Aorta (tissue), 5 donors: ENCODE data around the gene DNAJB8. TPM values are rescaled to one million over a fixed set of nuclear protein-coding genes. Genes with fewer than 3 reads are reported as not detected.

ENCODE experiments used
- ATAC-seq: fragments of 200-7000 bp; cut with Tn5 transposase; one replicate; pipeline ENCODE4 v1.9.1; 2022; ENCODE audit warnings: moderate library complexity; ENCODE audit not compliant: low FRiP score
- DNase-seq, 2 donors: peaks; one replicate each; pipeline ENCODE4 v3.0.0-alpha.2; 2020
- H3K27ac ChIP-seq, 2 donors: one replicate each; pipeline ENCODE4 v1.5.1; 2013; ENCODE audit warnings: low read length in 2 of 2, mild to moderate bottlenecking in 2 of 2, moderate library complexity in 2 of 2, control low read depth in 1 of 2, inconsistent platforms in 1 of 2, low read depth in 1 of 2
- H3K27me3 ChIP-seq, 2 donors: one replicate each; pipeline ENCODE4 v1.6.1; 2013; ENCODE audit warnings: control low read depth in 1 of 2, low read length in 1 of 2, mild to moderate bottlenecking in 1 of 2, moderate library complexity in 1 of 2; ENCODE audit not compliant: insufficient read depth in 2 of 2, control insufficient read depth in 1 of 2
- H3K36me3 ChIP-seq, 2 donors: one replicate each; pipeline ENCODE4 v1.6.1; 2013; ENCODE audit warnings: control low read depth in 1 of 2, low read length in 1 of 2, mild to moderate bottlenecking in 1 of 2; ENCODE audit not compliant: insufficient read depth in 2 of 2, control insufficient read depth in 1 of 2
- H3K4me1 ChIP-seq, 2 donors: one replicate each; pipeline ENCODE4 v1.6.1; 2013; ENCODE audit warnings: low read length in 2 of 2, control low read depth in 1 of 2, mild to moderate bottlenecking in 1 of 2, moderate library complexity in 1 of 2; ENCODE audit not compliant: insufficient read depth in 2 of 2, control insufficient read depth in 1 of 2
- H3K4me3 ChIP-seq, 2 donors: one replicate each; pipeline ENCODE4 v1.5.1; 2013; ENCODE audit warnings: low read length in 2 of 2, control low read depth in 1 of 2, mild to moderate bottlenecking in 1 of 2
- H3K9me3 ChIP-seq: one replicate; pipeline ENCODE4 v1.6.1; 2013; ENCODE audit warnings: mild to moderate bottlenecking, low read length; ENCODE audit not compliant: control insufficient read depth
- whole genome bisulfite sequencing, 2 donors: extraction: QIAGEN DNeasy Blood & Tissue Kit; methylation state at CpG; one replicate each; pipeline ENCODE4 v1.1.7; 2013; 5-methylcytosine and 5-hydroxymethylcytosine counted together
- intact Hi-C, 2 donors: fragments of 100-400 bp; cut with DNase I; formaldehyde crosslinking; loops; one replicate each; pipeline versions ENCODE4 v1.14.2 to v1.15.0; 2022
- polyA plus RNA-seq, 2 donors: library from polyadenylated mRNA; stranded (reverse); fragments of 200-250 nt; gene quantifications; one replicate each; pipeline ENCODE4 v1.2.3, GENCODE V29; 2013
- total RNA-seq, 2 donors: library from RNA; stranded (reverse); fragmentation: NEBNext Ultra II Directional; extraction: Animal tissue kit (Norgen Biotek cat#: 25700); gene quantifications; one replicate each; pipeline ENCODE4 v1.2.1, GENCODE V29; 2021
- donor health status: healthy with polysubstance abuse.
- donor health status: Bipolar disorder and iron deficiency.
- donor health status: DM: no; HTN: no; CAD: no.
- donor health status: DM: no; HTN: no; CAD: no.
- donor health status: DM: yes; HTN: yes; CAD: no.

Gene DNAJB8
- total and polyA plus RNA-seq, 4 donors: not detected

GRCh38 chr3:128473180-128473519 is 6.5 kb upstream of the DNAJB8 start:
- H3K36me3 ChIP-seq: no peaks in the 10 kb centered on the region
- H3K9me3 ChIP-seq: no peaks in the 10 kb centered on the region
- 17 to 24% methylated on average over 6 of the region's 6 CpGs for WGBS, 2 donors
- intact Hi-C loops: no loop called here
- no peak overlapping the region for H3K4me3 ChIP-seq
- H3K27me3 ChIP-seq: no peaks in the 10 kb centered on the region
- H3K4me1 ChIP-seq: no peaks in the 10 kb centered on the region
- DNase-seq: no peak
- no peak for ATAC-seq
- H3K27ac ChIP-seq: no peak overlapping the region

GRCh38 chr3:128472449-128473179 is 5.9 kb upstream of the DNAJB8 start:
- no peak overlapping the region for H3K4me3 ChIP-seq
- no peaks in the 10 kb centered on the region for H3K27me3 ChIP-seq
- no peaks in the 10 kb centered on the region for H3K4me1 ChIP-seq
- no peaks in the 10 kb centered on the region for H3K36me3 ChIP-seq
- no peaks in the 10 kb centered on the region for H3K9me3 ChIP-seq
- 89 to 92% methylated on average over 13 of the region's 13 CpGs for WGBS, 2 donors
- H3K27ac ChIP-seq: no peak overlapping the region
- intact Hi-C loops: no loop called here
- no peak for DNase-seq
- no peak for ATAC-seq

- no peak overlapping the region for H3K4me3 ChIP-seq
- WGBS, 2 donors: 84 to 85% methylated on average over 3 of the region's 3 CpGs
- DNase-seq (no peak), ATAC-seq (no peak)
- intact Hi-C loops: no loop called here
- no peaks in the 10 kb centered on the region for H3K27me3 ChIP-seq
- H3K36me3 ChIP-seq: no peaks in the 10 kb centered on the region
- no peak overlapping the region for H3K27ac ChIP-seq
- H3K9me3 ChIP-seq: no peaks in the 10 kb centered on the region
- no peaks in the 10 kb centered on the region for H3K4me1 ChIP-seq
Measured at GRCh38 chr3:128471720-128472119, 5.0 kb upstream of the DNAJB8 start.

- Histone ChIP-seq H3K27ac (no peak overlapping the region), H3K27me3 (no peaks in the 10 kb centered on the region), H3K4me3 (no peak overlapping the region), H3K9me3 (no peaks in the 10 kb centered on the region), H3K4me1 (no peaks in the 10 kb centered on the region), H3K36me3 (no peaks in the 10 kb centered on the region)
- WGBS, 2 donors: 81 to 91% methylated on average over 2 of the region's 2 CpGs
- no peak for DNase-seq
- intact Hi-C loops: no loop called here
- ATAC-seq: no peak
Measured at GRCh38 chr3:128471110-128471509, 4.4 kb upstream of the DNAJB8 start.

GRCh38 chr3:128470134-128470899 is 3.6 kb upstream of the DNAJB8 start:
- H3K9me3 ChIP-seq: no peaks in the 10 kb centered on the region
- ATAC-seq (no peak), DNase-seq (no peak)
- intact Hi-C loops: no loop called here
- no peak overlapping the region for H3K4me3 ChIP-seq
- H3K27ac ChIP-seq: no peak overlapping the region
- no peaks in the 10 kb centered on the region for H3K36me3 ChIP-seq
- WGBS, 2 donors: 78 to 79% methylated on average over 13 of the region's 13 CpGs
- H3K27me3 ChIP-seq: no peaks in the 10 kb centered on the region
- no peaks in the 10 kb centered on the region for H3K4me1 ChIP-seq

GRCh38 chr3:128469556-128469955 is 2.9 kb upstream of the DNAJB8 start:
- H3K27ac ChIP-seq: no peak overlapping the region
- 85 to 88% methylated on average over 6 of the region's 6 CpGs for WGBS, 2 donors
- no peak for ATAC-seq

GRCh38 chr3:128468791-128469527 is 2.3 kb upstream of the DNAJB8 start:
- no peaks in the 10 kb centered on the region for H3K36me3 ChIP-seq
- 93 to 95% methylated on average over 8 to 10 of the region's 10 CpGs for WGBS, 2 donors
- no peaks in the 10 kb centered on the region for H3K27me3 ChIP-seq
- H3K27ac ChIP-seq: no peak overlapping the region
- ATAC-seq (no peak), DNase-seq (no peak)
- H3K4me3 ChIP-seq: no peak overlapping the region
- intact Hi-C loops: no loop called here
- no peaks in the 10 kb centered on the region for H3K4me1 ChIP-seq
- no peaks in the 10 kb centered on the region for H3K9me3 ChIP-seq

More at GRCh38 chr3:128469556-128469955, 2.9 kb upstream of the DNAJB8 start:
- intact Hi-C loops: no loop called here
- DNase-seq: no peak
- H3K9me3 ChIP-seq: no peaks in the 10 kb centered on the region
- H3K36me3 ChIP-seq: no peaks in the 10 kb centered on the region
- no peaks in the 10 kb centered on the region for H3K4me1 ChIP-seq
- H3K4me3 ChIP-seq: no peak overlapping the region
- H3K27me3 ChIP-seq: no peaks in the 10 kb centered on the region

GRCh38 chr3:128468285-128468790 is 1.6 kb upstream of the DNAJB8 start:
- Histone ChIP-seq H3K36me3 (no peaks in the 10 kb centered on the region), H3K4me1 (no peaks in the 10 kb centered on the region), H3K9me3 (no peaks in the 10 kb centered on the region), H3K27ac (no peak overlapping the region), H3K4me3 (no peak overlapping the region), H3K27me3 (no peaks in the 10 kb centered on the region)
- 90% methylated on average over 17 of the region's 17 CpGs for WGBS, 2 donors
- intact Hi-C loops: no loop called here
- DNase-seq: no peak
- no peak for ATAC-seq
